Measurements from ENCODE around the gene PALM3.

PALM3 gene

GRCh38 chr19:14085309-14085995, 23.6 kb upstream of the PALM3 start, which contains the start of gene C19orf67:
Gene C19orf67, minus strand, starts transcription at chr19:14085783. Its CDS starts 156 bp downstream, at chr19:14085627.
- Histone ChIP-seq H3K27me3 (ENCODE audit: insufficient read depth, low read length, poor library complexity) (no peaks in the 10 kb centered on the region), H3K36me3 (ENCODE audit: control insufficient read depth, insufficient read depth, low read length) (peaks cover 5% of the 10 kb centered on the region), H3K79me2 (ENCODE audit: control insufficient read depth, insufficient read depth, low read length) (peaks cover 6% of the 10 kb centered on the region)

GRCh38 chr19:14082675-14082960, 20.7 kb upstream of the PALM3 start:
- Histone ChIP-seq H3K4me3 (ENCODE audit: low read length) (no peak overlapping the region), H3K56ac (ENCODE audit: low read length) (no peak overlapping the region), H2AK5ac (ENCODE audit: low read length) (no peak overlapping the region), H4K8ac (ENCODE audit: low read depth, low read length) (no peak overlapping the region), H2BK15ac (replicated peaks; ENCODE audit: low read depth) (no peak overlapping the region), H3K79me2 (ENCODE audit: control insufficient read depth, insufficient read depth, low read length) (no peaks in the 10 kb centered on the region), H3K4ac (ENCODE audit: low read depth, low read length) (no peak overlapping the region), H3K36me3 (ENCODE audit: control insufficient read depth, insufficient read depth, low read length) (no peaks in the 10 kb centered on the region), H3K4me1 (ENCODE audit: control insufficient read depth, low read depth, low read length) (no peaks in the 10 kb centered on the region), H3K4me2 (ENCODE audit: low read length) (no peak overlapping the region), H2BK5ac (ENCODE audit: low read length) (no peak overlapping the region), H3K79me1 (ENCODE audit: low read length) (no peaks in the 10 kb centered on the region), H3K23ac (ENCODE audit: low read length) (no peak overlapping the region), H4K5ac (ENCODE audit: low read length) (no peak overlapping the region), H3K9ac (ENCODE audit: low read length) (no peak overlapping the region), H3K18ac (ENCODE audit: low read length) (no peak overlapping the region), H2BK120ac (ENCODE audit: low read depth, low read length) (no peak overlapping the region), H3K27ac (ENCODE audit: low read depth, low read length) (no peak overlapping the region), H3K27me3 (ENCODE audit: insufficient read depth, low read length, poor library complexity) (no peaks in the 10 kb centered on the region)
- WGBS (ENCODE audit: extremely low coverage, insufficient coverage, low lambda C conversion rate): no CpG with 5 or more reads among the region's 1 CpG
- no peak for DNase-seq

More at GRCh38 chr19:14085309-14085995, 23.6 kb upstream of the PALM3 start, which contains the start of gene C19orf67:
- Histone ChIP-seq H3K27ac (ENCODE audit: low read depth, low read length) (no peak within 1 kb of the TSS), H3K79me1 (ENCODE audit: low read length) (peaks cover 8% of the 10 kb centered on the region), H3K4ac (ENCODE audit: low read depth, low read length) (no peak within 1 kb of the TSS), H4K8ac (ENCODE audit: low read depth, low read length) (no peak within 1 kb of the TSS), H3K9ac (ENCODE audit: low read length) (peak within 1 kb of the TSS; percentile 42), H3K56ac (ENCODE audit: low read length) (peak within 1 kb of the TSS; percentile 42), H2AK5ac (ENCODE audit: low read length) (no peak within 1 kb of the TSS), H2BK15ac (replicated peaks; ENCODE audit: low read depth) (no peak within 1 kb of the TSS), H2BK5ac (ENCODE audit: low read length) (no peak within 1 kb of the TSS), H3K4me2 (ENCODE audit: low read length) (peak within 1 kb of the TSS; percentile 25), H4K5ac (ENCODE audit: low read length) (no peak within 1 kb of the TSS), H3K23ac (ENCODE audit: low read length) (no peak within 1 kb of the TSS), H3K18ac (ENCODE audit: low read length) (no peak within 1 kb of the TSS), H3K4me3 (ENCODE audit: low read length) (no peak within 1 kb of the TSS), H2BK120ac (ENCODE audit: low read depth, low read length) (no peak within 1 kb of the TSS), H3K4me1 (ENCODE audit: control insufficient read depth, low read depth, low read length) (no peaks in the 10 kb centered on the region)
- DNase-seq: no peak
- no CpG with 5 or more reads among the region's 54 CpGs for WGBS (ENCODE audit: extremely low coverage, insufficient coverage, low lambda C conversion rate)

DNA sequence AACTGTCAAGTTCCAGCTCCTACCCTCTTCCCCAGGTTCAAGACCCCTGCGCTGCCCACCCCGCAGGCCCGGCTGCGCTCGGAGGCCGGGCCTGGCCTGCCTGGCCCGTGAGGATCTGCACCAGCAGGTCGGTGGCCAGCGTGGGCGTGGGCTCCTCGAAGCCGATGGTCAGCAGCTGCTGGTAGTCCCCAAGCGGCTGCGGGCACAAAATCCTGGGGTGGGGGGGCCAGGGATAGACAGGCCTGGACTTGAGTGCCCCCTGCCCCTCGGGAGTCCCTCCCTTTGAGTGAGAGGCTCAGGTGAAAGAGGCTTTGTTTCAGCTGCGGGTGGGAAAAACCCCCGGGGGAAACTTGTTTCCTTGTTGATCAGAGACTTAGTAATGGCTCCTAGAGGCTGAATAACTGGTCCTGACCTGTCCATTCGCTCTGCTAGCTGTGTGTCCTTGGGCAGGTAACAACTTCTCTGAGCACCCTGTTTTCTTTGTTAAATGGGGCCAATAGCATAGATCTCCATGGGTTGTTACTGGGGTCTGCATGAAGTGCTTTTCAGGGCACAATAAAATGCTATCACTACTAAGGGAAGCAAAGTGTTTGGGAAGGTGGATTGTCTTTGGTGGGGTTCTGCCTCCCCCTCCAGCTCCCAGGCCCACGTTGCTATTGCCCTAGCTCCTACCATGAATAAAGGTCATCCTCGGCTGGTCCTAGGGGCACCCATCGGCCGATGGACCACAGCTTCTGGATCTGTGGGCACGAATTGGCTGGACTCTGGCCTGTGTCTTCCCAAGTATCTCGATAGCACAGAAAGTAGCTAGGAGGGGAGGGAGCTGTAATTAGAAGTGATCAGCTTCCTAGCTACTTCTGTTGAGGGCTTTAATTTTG, 20.2 kb upstream of the PALM3 start:
- Histone ChIP-seq H4K8ac (ENCODE audit: low read depth, low read length) (no peak overlapping the region), H3K56ac (ENCODE audit: low read length) (peak overlapping the region; percentile 91), H3K79me2 (ENCODE audit: control insufficient read depth, insufficient read depth, low read length) (no peaks in the 10 kb centered on the region), H3K4me1 (ENCODE audit: control insufficient read depth, low read depth, low read length) (no peaks in the 10 kb centered on the region), H3K27ac (ENCODE audit: low read depth, low read length) (no peak overlapping the region), H3K4me3 (ENCODE audit: low read length) (peak overlapping the region; percentile 57), H4K5ac (ENCODE audit: low read length) (no peak overlapping the region), H2BK120ac (ENCODE audit: low read depth, low read length) (no peak overlapping the region), H3K18ac (ENCODE audit: low read length) (no peak overlapping the region), H3K4me2 (ENCODE audit: low read length) (peak overlapping the region; percentile 87), H3K23ac (ENCODE audit: low read length) (no peak overlapping the region), H2BK5ac (ENCODE audit: low read length) (no peak overlapping the region), H3K4ac (ENCODE audit: low read depth, low read length) (no peak overlapping the region), H2AK5ac (ENCODE audit: low read length) (no peak overlapping the region), H3K9ac (ENCODE audit: low read length) (peak overlapping the region; percentile 77), H2BK15ac (replicated peaks; ENCODE audit: low read depth) (no peak overlapping the region), H3K27me3 (ENCODE audit: insufficient read depth, low read length, poor library complexity) (no peaks in the 10 kb centered on the region), H3K79me1 (ENCODE audit: low read length) (no peaks in the 10 kb centered on the region), H3K36me3 (ENCODE audit: control insufficient read depth, insufficient read depth, low read length) (no peaks in the 10 kb centered on the region)
- WGBS (ENCODE audit: extremely low coverage, insufficient coverage, low lambda C conversion rate): no CpG with 5 or more reads among the region's 24 CpGs
- DNase-seq: no peak

- Histone ChIP-seq H4K5ac (ENCODE audit: low read length) (no peak overlapping the region), H2BK120ac (ENCODE audit: low read depth, low read length) (no peak overlapping the region), H2AK5ac (ENCODE audit: low read length) (no peak overlapping the region), H3K18ac (ENCODE audit: low read length) (no peak overlapping the region), H3K4me2 (ENCODE audit: low read length) (peak overlapping the region; percentile 87), H3K4me3 (ENCODE audit: low read length) (peak overlapping the region; percentile 70), H3K27ac (ENCODE audit: low read depth, low read length) (no peak overlapping the region), H3K79me2 (ENCODE audit: control insufficient read depth, insufficient read depth, low read length) (no peaks in the 10 kb centered on the region), H4K8ac (ENCODE audit: low read depth, low read length) (no peak overlapping the region), H3K4me1 (ENCODE audit: control insufficient read depth, low read depth, low read length) (no peaks in the 10 kb centered on the region), H3K4ac (ENCODE audit: low read depth, low read length) (peak overlapping the region; percentile 95), H2BK5ac (ENCODE audit: low read length) (no peak overlapping the region), H3K23ac (ENCODE audit: low read length) (no peak overlapping the region), H2BK15ac (replicated peaks; ENCODE audit: low read depth) (no peak overlapping the region), H3K56ac (ENCODE audit: low read length) (peak overlapping the region; percentile 91), H3K27me3 (ENCODE audit: insufficient read depth, low read length, poor library complexity) (no peaks in the 10 kb centered on the region), H3K79me1 (ENCODE audit: low read length) (no peaks in the 10 kb centered on the region), H3K9ac (ENCODE audit: low read length) (peak overlapping the region; percentile 77), H3K36me3 (ENCODE audit: control insufficient read depth, insufficient read depth, low read length) (no peaks in the 10 kb centered on the region)
- WGBS (ENCODE audit: extremely low coverage, insufficient coverage, low lambda C conversion rate): no CpG with 5 or more reads among the region's 50 CpGs
- DNase-seq: peak; percentile 99
Measured at GRCh38 chr19:14080887-14081796, 19.3 kb upstream of the PALM3 start.

DNA sequence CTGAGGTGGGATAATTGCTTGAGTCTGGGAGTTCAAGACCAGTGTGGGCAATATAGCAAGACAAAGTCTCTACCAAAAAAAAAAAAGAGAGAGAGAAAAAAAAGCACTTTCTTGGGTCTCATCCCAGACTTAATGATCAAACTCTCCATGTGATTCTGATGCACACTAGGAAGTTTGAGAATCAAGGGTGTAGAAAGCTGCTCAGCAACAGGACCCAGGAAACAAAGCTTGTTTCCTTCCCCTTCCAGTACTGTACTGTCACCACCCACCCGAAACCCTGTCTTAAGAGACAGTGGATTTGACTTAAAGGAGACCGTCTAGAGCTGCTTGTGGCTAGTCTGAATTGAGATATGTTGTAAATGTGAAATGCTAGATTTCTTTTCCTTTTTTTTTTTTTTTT, 16.5 kb upstream of the PALM3 start:
- no peak overlapping the region for H3K18ac ChIP-seq (ENCODE audit: low read length)
- H3K4me2 ChIP-seq (ENCODE audit: low read length): no peak overlapping the region
- no peaks in the 10 kb centered on the region for H3K79me2 ChIP-seq (ENCODE audit: control insufficient read depth, insufficient read depth, low read length)
- no peak overlapping the region for H3K23ac ChIP-seq (ENCODE audit: low read length)
- H3K4ac ChIP-seq (ENCODE audit: low read depth, low read length): no peak overlapping the region
- H3K4me1 ChIP-seq (ENCODE audit: control insufficient read depth, low read depth, low read length): no peaks in the 10 kb centered on the region
- no peaks in the 10 kb centered on the region for H3K36me3 ChIP-seq (ENCODE audit: control insufficient read depth, insufficient read depth, low read length)
- H3K79me1 ChIP-seq (ENCODE audit: low read length): no peaks in the 10 kb centered on the region
- no peak overlapping the region for H3K9ac ChIP-seq (ENCODE audit: low read length)
- no peak overlapping the region for H2BK120ac ChIP-seq (ENCODE audit: low read depth, low read length)
- no peak overlapping the region for H2BK15ac ChIP-seq (replicated peaks; ENCODE audit: low read depth)
- H3K27ac ChIP-seq (ENCODE audit: low read depth, low read length): no peak overlapping the region
- H2AK5ac ChIP-seq (ENCODE audit: low read length): no peak overlapping the region
- H3K56ac ChIP-seq (ENCODE audit: low read length): no peak overlapping the region
- peaks cover 6% of the 10 kb centered on the region for H3K27me3 ChIP-seq (ENCODE audit: insufficient read depth, low read length, poor library complexity)
- no peak for DNase-seq
- no peak overlapping the region for H2BK5ac ChIP-seq (ENCODE audit: low read length)
- no peak overlapping the region for H3K4me3 ChIP-seq (ENCODE audit: low read length)
- no peak overlapping the region for H4K5ac ChIP-seq (ENCODE audit: low read length)
- no peak overlapping the region for H4K8ac ChIP-seq (ENCODE audit: low read depth, low read length)
- no CpG with 5 or more reads among the region's 2 CpGs for WGBS (ENCODE audit: extremely low coverage, insufficient coverage, low lambda C conversion rate)
